ENCODE measurements around the gene SDC1.
"Not testable (repeated sequence)": the region's sequence is repeated elsewhere in the genome, so short reads cannot be mapped to it uniquely, and the experiment has no call there.

Gene SDC1, protein sequence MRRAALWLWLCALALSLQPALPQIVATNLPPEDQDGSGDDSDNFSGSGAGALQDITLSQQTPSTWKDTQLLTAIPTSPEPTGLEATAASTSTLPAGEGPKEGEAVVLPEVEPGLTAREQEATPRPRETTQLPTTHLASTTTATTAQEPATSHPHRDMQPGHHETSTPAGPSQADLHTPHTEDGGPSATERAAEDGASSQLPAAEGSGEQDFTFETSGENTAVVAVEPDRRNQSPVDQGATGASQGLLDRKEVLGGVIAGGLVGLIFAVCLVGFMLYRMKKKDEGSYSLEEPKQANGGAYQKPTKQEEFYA

GRCh38 chr2:20224716-20225293 lies at the start of gene SDC1:
SDC1 (minus strand) TSS chr2:20225130; CDS start chr2:20224867, 263 bp downstream.
- DNase-seq, result peak; percentile 47

GRCh38 chr2:20273042-20273441 lies 48.1 kb upstream of the SDC1 start:
- no peak for DNase-seq

GRCh38 chr2:20268317-20268716 lies 43.4 kb upstream of the SDC1 start:
- not testable (repeated sequence) for DNase-seq

- DNase-seq, result no peak
Measured at GRCh38 chr2:20267529-20267928, 42.6 kb upstream of the SDC1 start.

DNA sequence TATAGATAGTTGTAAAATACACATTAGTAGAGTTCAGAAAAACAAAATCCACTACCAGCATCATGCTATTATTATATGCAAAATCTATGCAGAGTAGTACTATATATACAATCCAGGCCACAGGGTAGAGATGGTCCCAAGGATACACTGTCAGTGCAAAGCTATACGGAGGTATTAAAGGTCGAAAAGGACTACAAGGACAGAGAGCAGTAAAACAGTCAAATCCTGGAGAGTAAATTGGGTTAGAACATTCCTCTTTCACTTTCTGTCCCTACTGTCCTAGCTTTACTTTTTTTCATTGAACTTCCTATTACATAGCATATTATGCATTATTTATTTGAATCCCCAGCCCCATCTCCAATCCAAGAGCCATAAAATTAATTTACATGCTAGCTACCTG lies 39.7 kb upstream of the SDC1 start:
- no peak for DNase-seq

DNA sequence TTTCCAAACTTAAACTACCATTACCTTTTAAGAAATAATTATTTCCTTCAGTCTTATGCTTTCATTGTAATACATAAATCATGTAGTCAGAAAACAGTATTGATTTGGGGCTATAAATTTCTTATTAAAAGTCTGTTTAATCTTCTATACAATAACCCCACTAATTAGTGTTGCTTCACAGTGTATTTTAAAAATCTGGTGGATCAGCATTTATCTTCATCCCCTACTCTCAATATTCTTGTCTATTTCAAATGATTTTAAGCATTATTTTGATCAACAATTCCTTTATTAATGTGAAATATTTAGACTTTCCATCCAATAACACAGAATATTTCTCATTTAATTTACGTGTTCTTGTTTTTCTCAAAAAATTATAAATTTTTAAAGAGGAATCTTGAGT lies 32.5 kb upstream of the SDC1 start:
- DNase-seq, result no peak

- DNase-seq, result no peak
Measured at GRCh38 chr2:20254731-20255130, 29.8 kb upstream of the SDC1 start.

GRCh38 chr2:20250436-20250835 lies 25.5 kb upstream of the SDC1 start:
- DNase-seq, result no peak

DNA sequence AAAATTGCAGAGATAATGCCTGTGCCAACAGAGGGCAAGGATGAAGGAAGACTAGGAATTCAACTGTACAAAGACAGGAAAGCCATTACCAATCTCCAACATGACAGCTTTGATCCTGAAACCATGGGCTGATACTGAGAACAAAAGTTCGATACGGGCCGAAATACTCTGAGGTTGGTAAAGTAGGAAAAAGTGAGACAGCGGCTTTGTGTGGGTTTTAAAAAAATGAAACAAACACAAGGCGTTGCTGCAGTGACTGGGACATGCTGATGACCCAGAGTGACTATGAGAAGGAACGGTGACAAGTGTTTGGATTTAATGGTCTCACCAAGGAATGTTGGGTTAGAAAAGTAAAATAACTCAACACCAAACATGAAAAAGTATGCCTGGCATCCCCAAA lies 24.2 kb upstream of the SDC1 start:
- DNase-seq, result no peak

GRCh38 chr2:20247084-20247483 lies 22.2 kb upstream of the SDC1 start:
- no peak for DNase-seq

DNA sequence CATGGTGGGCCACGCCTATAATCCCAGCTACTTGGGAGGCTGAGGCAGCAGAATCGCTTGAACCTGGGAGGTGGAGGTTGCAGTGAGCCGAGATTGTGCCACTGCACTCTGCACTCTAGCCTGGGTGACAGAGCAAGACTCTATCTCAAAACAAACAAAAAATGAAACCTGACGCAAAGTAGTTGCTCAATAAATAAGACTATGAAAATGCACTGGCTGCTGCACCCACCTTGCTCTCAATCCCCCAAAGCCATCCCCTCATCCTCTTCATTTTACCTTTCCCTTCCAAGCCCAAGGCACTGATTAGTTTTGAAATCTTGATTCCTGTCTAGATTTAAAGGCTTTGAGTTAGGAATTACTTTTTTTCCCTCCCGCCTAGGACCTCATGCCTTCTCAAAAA lies 18.7 kb upstream of the SDC1 start:
- not testable (repeated sequence) for DNase-seq

DNA sequence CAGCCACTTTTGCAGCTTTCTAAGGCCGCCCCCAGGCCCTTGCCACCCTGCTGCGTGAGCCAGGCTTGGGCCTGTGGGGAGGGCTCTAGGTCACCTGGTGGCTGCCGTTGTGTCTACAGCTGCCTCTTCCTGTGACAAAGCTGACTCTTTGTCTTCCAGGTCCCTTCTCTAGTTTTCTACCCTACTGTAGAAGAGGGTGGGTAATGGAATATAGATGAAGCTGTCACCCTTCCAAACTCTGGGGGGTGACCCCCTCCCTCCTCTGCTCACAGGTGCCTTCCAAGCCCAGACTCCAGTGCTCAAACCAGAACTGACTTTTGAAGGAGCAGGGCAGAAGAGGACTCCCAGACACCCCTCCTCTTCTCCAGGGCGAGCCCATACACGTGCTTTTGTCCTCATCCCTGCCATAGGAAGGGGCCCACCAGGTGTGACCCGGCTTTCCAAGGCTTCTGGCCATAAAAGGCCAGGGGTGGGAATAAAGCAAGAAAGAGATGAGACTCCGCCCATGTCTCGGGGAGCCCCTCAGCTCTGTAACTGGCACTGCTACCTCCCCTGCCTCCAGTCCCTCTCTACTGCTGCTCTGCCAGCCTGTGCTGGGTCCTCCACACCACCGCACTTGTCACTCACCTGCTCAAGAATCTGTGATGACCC lies 17.9 kb upstream of the SDC1 start:
- DNase-seq, result peak; percentile 62

- no peak for DNase-seq
Measured at GRCh38 chr2:20241973-20242726, 17.2 kb upstream of the SDC1 start.

DNA sequence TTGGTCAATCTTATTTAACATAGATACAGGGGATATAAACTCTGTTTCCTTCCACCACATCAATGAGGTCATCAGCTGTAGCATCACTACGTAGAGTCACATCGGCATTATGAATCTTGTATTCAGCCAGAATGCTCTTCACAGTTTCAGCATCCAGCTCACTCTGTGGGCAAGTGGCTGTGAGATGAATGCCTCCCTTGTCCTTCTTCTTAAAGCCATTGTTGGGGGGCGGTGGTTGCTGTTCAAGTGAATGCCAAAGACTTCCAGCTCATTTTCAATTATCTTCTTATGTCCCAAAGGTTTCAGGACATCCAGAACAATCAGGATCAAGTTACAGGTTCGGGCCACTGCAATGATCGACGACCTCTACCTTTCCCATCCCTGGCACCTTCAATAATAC lies 15.4 kb upstream of the SDC1 start:
- not testable (repeated sequence) for DNase-seq

DNA sequence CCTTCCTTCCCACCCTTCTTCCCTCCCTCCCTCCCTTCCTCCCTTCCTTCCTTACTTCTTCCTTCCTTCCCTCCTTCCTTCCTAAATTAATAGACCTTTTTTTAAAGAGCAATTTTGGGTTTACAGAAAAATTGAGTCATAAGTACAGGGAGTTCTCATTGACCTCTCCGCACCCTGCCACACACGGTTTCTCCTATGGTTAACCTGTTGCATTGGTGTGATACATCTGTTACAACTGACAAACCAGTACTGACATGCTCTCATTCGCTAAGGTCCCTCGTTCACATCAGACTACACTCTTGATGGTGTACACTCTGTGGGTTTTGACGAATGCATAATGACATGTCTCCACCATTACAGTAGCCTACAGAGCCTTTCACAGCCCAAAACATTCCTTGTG lies 11.6 kb upstream of the SDC1 start:
- DNase-seq, result no peak

DNA sequence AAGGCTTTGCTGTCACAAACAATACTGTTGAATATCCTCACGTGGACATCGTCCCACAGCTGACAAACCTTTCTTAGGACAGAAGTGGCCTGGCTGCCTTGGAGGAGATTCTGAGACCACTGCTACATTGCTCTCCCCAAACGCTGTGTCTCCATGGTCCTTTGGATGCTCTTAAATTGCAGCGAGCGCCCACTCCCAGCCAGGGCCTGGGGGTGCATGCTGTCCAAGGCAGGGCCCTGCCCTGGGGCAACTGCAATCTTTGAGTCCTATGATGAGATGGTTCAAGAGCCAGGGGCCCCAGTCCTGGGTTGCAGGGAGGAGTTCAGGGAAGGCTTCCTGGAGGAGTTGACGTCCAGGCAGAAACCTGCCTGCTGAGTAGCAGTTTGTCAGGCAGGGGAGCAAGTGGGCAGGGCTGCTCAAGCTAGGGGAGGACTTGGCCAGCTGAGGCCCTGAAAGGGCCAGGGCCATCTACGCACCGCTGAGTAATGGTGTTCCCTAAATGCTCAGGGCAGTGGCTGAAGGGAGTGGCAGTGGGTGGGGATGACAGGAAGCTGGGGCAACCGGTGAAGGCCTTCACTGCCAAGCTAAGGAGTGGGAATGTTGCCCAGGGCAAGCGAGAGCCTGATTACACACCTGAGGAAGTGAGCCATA lies 10.8 kb upstream of the SDC1 start:
- DNase-seq, result no peak

GRCh38 chr2:20234597-20234996 lies 9.7 kb upstream of the SDC1 start:
- not testable (repeated sequence) for DNase-seq

DNA sequence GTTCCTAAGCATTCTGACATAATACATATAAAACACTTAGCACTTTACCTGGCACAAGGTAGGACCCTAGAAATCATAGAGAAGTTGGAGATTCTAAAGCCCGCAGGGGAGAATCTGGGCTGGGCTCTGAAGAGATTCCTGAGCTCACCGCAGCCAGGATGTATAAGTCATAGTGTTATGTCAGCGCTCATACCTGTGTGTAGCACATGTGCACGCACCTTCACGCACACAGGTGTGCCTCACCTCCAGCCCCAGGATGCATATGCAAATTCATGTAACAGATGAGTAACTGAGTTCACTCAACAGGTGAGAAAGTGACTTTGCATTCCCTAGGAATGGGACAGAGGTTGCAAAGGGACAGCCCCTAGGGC lies 7.9 kb upstream of the SDC1 start:
- DNase-seq, result no peak

GRCh38 chr2:20231598-20232026 lies 6.7 kb upstream of the SDC1 start:
- no peak for DNase-seq

GRCh38 chr2:20231159-20231558 lies 6.2 kb upstream of the SDC1 start:
- no peak for DNase-seq

- no peak for DNase-seq
Measured at GRCh38 chr2:20230114-20230425, 5.1 kb upstream of the SDC1 start.

- no peak for DNase-seq
Measured at GRCh38 chr2:20229322-20230113, 4.6 kb upstream of the SDC1 start.
